NCI-H1436 (cell line): ENCODE data around the gene CHST5.
"Not testable (repeated sequence)": the region's sequence is repeated elsewhere in the genome, so short reads cannot be mapped to it uniquely, and the experiment has no call there.

Experiments used
- DNase-seq: peaks from one replicate; lab custom pipeline; 2025; lab: John Stamatoyannopoulos, UW

CHST5 gene

DNA sequence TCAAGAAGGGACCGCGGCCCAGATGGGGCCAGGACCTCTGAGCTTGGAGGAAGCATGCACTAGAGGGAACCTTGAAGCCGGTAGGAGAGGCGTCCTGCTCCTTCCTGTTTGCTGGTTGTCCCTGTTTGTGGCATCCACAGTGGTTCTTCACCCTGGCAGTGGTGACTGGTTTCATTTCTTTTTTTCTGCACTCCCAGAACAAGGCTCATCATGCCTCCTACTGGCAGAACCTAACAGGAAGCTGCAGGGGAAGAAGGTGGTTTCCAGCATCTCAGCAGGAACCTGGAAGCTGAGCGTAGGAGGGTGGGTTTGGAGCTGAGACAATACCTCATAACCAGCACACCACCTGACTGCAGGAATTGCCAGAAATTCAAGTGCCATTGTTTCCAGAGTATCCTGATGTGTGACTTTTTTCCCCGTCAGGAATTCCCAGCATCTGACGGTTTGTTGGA, 14.3 kb upstream of the CHST5 start:
- peak; percentile 0 for DNase-seq

GRCh38 chr16:75548456-75548855, 12.5 kb upstream of the CHST5 start:
- not testable (repeated sequence) for DNase-seq

DNA sequence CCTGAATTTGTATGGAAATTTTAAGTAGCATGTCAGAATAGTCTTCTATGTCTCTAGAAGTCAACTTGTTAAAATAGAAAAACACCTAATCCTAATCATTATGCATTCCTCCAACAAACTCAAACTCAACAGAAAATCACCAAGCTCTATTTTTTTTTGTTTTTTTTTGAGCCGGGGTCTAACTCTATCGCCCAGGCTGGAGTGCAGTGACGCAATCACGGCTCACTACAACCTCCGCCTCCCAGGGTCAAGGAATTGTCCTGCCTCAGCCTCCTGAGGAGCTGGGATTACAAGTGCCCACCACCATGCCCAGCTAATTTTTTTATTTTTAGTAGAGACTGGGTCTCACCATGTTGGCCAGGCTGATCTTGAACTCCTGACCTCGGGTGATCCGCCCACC, 10.4 kb upstream of the CHST5 start:
- DNase-seq = no peak

DNA sequence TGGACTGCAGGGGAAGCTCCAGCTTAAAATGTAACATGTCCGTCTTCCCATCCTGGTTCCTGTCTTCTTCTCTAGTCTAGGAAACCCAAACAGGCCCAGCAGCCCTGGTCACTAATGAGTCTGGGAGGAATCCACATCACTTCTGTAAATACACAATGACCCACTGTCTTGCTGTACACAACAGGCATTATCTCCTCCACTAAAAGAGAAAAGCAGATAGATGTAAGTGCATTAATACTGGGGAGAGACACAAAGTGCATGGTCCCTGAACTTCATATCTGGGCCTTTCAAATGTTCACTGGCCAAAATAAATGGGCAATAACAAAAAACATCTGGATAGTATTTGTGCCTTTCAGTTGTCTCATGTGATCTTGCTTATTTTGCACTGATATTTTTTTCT, 10.0 kb upstream of the CHST5 start:
- DNase-seq = not testable (repeated sequence)

- not testable (repeated sequence) for DNase-seq
These were observed 6.6 kb upstream of the CHST5 start for GRCh38 chr16:75542462-75542861.

DNA sequence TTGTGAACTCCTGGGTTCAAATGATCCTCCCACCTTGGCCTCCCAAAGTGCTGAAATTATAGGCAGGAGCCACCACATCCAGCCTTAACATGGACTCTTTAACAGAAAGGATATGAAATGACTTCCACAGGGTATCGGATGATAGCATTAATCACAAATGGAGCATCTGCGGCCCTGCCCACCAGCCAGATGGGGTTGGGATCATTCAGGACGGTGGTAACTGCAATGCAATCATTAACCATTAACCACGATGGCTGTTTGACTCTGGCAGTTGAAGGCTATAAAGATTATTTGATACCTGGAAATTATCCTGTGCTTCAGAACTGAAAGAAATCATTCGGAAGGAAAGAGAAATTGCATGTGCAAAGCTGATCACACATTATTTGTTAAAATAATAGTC, 5.3 kb upstream of the CHST5 start:
- DNase-seq = no peak

GRCh38 chr16:75538882-75539565, 3.1 kb upstream of the CHST5 start:
- DNase-seq = not testable (repeated sequence)

DNA sequence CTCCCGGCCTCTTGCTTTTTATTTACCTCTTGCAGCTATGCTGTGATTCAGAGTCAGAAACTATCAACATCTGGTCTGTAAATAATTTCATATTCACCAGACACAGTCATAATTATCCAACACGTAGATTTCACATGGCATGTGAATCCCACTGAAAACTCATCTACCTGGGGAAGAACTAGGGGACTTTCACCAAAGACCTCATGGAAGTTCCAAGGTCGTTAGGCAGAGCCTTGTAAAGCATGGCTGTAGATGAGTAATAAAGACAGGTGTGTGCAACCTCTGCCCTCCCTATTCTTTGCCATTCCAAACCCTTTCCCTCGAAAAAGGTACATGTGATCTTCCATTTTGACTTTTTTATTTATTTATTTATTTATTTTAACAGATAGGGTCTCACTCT, 1.9 kb upstream of the CHST5 start:
- DNase-seq = no peak

DNA sequence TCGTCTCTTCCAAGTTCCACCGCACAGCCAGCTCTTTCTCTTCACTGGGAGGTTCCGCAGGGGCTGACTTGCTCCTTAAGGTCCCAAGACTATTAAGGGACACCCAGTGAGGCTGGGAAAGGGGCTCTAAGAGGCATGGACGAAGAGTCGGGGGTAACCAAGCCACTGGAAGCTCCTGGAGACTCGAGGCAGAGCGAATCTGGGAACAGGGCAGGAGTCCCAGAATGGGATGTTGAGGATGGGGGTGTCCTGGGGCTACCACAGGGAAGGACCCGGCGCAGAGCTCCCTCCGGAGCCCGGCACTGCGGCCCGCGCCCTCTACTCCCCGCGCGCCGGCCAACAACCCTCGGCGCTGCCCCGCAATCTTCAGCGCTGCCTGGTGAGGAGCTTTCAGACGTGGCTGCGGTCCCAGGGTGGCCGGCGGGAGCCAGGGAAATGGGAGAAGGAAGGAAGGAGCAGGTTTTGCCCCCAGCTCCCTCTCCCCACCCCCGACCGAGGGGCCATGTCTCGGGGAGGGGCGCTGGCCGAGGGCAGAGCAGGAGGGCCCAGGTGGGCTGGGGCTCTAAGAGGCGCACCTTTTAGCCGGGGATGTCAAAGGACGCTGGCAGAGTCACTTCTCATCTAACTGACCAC, 581 bp downstream of the CHST5 start:
- DNase-seq = no peak

DNA sequence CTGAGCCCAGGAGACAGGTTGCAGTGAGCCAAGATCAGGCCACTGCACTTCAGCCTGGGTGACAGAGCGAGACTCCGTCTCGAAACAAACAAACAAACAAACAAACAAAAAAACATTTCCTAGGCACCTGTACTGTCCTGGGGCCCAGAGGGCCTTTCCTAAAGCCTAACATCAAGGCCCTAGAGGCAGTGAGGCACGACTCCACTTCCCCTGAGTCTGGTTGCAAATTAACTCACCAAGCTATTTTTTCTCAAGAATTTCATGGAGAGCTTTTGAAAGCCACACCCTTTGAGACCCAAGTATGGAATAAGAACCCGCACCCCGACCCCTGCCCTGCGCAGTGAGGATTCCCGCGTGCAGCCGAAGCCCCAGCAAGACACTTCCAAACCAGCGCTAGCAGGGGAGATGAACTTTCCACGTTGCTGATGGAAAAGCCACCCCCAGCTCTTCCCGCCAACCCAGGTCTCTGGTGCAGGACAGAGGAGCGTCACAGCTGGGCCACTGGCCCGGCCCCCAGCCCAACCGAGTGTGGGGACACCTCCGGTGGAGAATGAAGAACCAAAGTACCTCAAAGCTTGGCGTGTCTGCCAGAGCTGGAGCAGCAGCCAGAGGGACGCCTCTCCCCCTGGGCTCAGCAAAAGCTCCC, 1.2 kb downstream of the CHST5 start:
- DNase-seq = no peak

DNA sequence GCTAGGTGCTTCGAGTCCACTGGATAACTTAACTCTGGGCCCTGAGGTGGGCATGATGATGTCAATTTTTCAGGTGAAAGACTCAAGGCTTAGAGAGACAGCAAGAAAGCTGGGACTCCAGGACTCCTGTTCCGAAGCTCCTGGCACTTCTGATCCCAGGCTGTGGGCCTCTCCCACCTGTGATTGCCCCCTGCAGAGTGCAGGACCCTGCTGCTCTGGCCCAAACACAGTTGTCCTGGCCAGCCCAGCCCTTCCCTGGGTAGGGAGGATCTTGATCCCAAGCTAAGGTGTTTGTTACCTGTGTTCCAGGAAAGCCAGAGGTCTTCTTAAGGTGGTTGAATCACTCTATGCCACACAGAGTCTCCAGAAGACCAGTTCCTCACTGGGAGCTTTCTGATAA, 3.1 kb downstream of the CHST5 start:
- DNase-seq = no peak

GRCh38 chr16:75532142-75532765, 3.7 kb downstream of the CHST5 start:
- DNase-seq = no peak

DNA sequence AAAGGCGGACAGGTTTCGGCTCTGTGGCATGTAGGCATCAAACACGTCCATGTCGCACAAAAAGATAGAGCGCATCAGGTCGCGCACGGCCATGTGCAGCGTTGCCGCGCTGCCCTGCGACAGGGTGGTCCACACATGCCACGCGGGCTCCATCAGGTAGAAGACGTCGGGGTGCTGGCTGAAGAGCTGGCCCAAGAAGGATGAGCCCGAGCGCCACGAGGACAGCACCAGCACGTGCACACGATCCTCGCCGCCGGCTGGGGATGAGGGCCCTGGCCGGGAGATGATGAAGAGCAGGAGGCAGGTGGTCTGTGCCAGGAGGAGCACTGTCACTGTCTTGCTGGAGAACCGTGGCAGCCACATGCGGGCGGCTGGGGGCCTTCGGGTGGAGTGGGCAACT, 5.9 kb downstream of the CHST5 start:
- no peak for DNase-seq

DNA sequence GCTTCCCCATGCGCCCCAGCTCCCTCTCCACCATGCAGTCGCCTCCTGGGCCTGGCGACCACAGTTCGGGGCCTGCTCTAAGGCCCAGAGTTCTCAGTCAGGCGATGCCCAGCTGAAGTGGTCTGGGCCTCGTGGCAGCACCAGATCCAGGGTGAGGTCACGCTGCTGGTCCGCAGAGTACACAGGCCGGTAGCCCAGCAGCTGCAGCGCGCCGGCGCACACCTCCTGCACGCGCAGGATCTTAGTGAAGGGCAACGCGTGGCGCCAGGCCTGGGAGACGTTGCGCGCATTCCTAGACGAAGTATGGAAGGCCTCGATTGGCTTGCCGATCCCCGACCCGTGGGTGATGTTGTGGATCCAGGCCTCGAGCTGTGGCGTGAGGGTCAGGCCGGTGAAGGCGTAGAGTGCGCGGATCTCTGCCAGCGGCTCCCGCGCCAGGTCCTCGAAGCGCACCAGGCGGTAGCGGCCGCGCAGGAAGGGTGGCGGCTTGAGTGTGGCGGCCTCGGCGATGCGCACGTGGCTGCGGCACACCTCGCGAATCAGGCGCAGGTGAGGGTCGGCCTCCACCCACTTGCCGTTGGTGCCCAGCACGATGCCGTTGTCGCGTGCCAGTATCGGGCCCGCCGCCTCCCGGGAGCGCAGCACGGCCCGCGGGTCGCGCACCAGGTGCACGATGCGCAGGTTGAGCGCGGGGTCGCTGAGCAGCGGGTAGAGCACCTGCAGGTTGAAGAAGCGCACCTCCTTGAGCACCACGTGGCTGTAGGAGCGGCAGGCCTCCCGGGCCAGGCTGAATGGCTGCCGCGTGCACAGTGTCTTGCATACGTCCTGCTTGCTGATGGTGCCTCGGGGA, 6.6 kb downstream of the CHST5 start:
- DNase-seq = no peak

- no peak for DNase-seq
These were observed 8.0 kb downstream of the CHST5 start for GRCh38 chr16:75527825-75528299.

- DNase-seq = no peak
These were observed 9.7 kb downstream of the CHST5 start for GRCh38 chr16:75526032-75526790.

DNA sequence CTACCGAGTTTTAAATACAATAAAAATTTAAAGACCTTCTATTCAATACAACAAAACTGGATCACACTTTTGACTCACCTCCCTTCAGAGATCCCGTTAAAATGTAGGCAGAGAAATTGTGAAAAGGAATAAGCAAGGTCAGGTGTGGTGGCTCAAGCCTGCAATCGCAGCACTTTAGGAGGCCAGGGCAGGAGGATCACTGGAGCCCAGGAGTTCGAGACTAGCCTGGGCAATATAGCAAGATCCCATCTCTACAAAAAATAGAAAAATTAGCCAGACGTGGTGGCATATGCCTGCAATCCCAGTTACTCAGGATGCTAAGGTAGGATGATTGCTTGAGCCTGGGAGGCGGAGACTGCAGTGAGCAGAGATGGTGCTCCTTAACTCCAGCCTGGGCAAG, 16.7 kb downstream of the CHST5 start:
- no peak for DNase-seq

GRCh38 chr16:75516189-75516966, 19.5 kb downstream of the CHST5 start:
- DNase-seq = not testable (repeated sequence)

DNA sequence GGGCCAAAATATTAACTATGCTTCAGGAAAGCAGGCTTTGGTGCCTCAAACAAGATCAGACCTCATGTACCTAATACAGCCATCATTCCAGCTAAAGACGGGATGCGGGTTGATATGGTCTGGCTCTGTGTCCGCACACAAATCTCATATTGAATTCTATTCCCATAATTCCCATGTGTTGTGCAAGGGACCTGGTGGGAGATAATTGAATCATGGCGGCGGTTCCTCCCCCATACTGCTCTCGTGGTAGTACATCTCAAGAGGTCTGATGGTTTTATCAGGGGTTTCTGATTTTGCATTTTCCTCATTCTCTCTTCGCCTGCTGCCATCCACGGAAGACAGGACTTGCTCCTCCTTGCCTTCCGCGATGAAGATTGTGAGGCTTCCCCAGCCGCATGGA, 21.6 kb downstream of the CHST5 start:
- no peak for DNase-seq

GRCh38 chr16:75506574-75506973, 29.3 kb downstream of the CHST5 start:
- DNase-seq = no peak
